Activated naive CD4-positive, alpha-beta T cell treated with anti-CD3 and anti-CD28 coated beads for 36 hours (primary cell): ENCODE results near the gene VOPP1. TPM values are rescaled to one million over a fixed set of nuclear protein-coding genes. Genes with fewer than 3 reads are reported as not detected.

Source experiments
- CTCF ChIA-PET: fragments of 350-600 bp; sonication (Branson Sonifier 250); formaldehyde crosslinking; loops from one replicate; lab custom pipeline; 2021; ENCODE audit warnings: antibody characterized with exemption; lab: Charles Lee
- DNase-seq: peaks from one replicate; pipeline ENCODE4 v3.0.0-alpha.2; 2020
- H3K27ac Mint-ChIP-seq: one replicate; pipeline ENCODE4 v1.8.0; 2021; ENCODE audit warnings: mild to moderate bottlenecking, mixed read lengths
- H3K27me3 Mint-ChIP-seq: one replicate; pipeline ENCODE4 v1.8.0; 2021; ENCODE audit warnings: low read depth, mixed read lengths
- H3K36me3 Mint-ChIP-seq: one replicate; pipeline ENCODE4 v1.8.0; 2021; ENCODE audit warnings: low read depth, mixed read lengths
- H3K4me1 Mint-ChIP-seq: one replicate; pipeline ENCODE4 v1.8.0; 2021; ENCODE audit warnings: low read depth, mixed read lengths
- H3K4me3 Mint-ChIP-seq: one replicate; pipeline ENCODE4 v1.8.0; 2021; ENCODE audit warnings: mild to moderate bottlenecking, moderate library complexity, mixed read lengths
- H3K9me3 Mint-ChIP-seq: one replicate; pipeline ENCODE4 v1.8.0; 2021; ENCODE audit warnings: mixed read lengths
- intact Hi-C: fragments of 100-400 bp; cut with micrococcal nuclease; formaldehyde crosslinking; loops from one replicate; pipeline ENCODE4 v1.15.1; 2023
- total RNA-seq, 2 experiments: library from RNA; stranded (reverse); gene quantifications; one replicate each; pipeline ENCODE4 v1.2.3, GENCODE V29; 2021

VOPP1 gene
- total RNA-seq, 2 experiments from 2014 or later: 100 to 102 TPM

DNA sequence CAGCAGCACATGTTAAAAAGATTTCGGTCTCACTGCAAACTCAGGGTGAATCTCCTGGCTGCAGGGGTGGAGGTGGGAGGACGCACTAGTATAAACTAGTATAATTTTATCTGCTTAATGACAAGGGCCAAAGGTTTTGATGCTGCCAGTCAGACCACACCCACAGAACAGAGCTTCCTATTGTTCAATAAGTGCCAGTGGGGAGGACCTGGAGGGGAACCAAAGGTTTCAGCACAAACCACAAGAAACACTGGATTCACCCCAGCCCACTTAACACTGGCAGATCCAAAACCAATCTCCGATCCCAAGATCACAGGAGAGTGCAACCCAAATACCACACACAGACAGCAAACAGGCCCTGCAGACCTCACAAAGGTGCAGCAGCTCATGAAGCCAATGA, 6.6 kb downstream of the VOPP1 start:
- DNase-seq: no peak

DNA sequence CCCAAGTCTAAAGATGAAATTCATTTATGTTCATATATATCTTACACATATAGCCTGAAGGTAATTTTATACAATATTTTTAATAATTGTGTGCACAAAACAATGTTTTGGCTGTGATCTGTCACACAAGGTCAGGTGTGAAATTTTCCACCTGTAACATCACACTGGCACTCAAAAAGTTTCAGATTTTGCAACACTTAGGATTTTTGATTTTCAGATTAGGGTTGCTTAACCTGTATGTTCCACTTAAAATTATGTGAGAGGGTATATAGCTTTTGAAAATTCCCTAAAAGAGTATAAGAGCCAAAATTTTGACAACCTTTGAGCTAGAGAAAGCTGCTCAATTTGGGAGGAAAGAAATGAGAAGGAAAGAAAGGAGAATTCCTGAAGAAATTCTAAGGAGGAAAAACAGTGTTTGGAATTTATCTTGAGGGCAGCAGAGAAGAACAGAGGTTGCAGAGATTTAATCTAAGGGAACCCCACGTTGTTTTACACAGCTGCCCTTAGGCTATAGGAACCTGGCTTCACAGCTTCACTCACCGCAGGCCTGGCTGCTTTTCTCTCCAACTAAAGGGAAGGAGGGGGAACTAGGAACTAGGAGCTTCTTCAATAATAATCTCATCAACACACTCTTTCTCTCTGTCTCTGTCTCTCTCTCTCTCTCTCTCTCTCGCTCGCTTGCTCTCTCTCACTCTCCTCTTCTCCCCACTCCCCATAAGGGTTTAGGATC, 8.5 kb downstream of the VOPP1 start:
- intact Hi-C loops: no loop called here
- CTCF ChIA-PET: interaction anchor here (0.7 to 1.4 kb wide), 2 partner anchors 30 to 189 kb away, joined by 3 read pairs; no protein-coding TSS in a partner anchor
- DNase-seq: no peak
- Mint-ChIP-seq H3K4me1 (peaks cover 82% of the 10 kb centered on the region), H3K27ac (no peak overlapping the region), H3K27me3 (no peaks in the 10 kb centered on the region), H3K9me3 (no peaks in the 10 kb centered on the region), H3K36me3 (peaks cover 35% of the 10 kb centered on the region), H3K4me3 (no peak overlapping the region)

More for the DNA sequence above, 6.6 kb downstream of the VOPP1 start:
- intact Hi-C loops: no loop called here
- Mint-ChIP-seq H3K9me3 (no peaks in the 10 kb centered on the region), H3K4me1 (peaks cover 82% of the 10 kb centered on the region), H3K27me3 (no peaks in the 10 kb centered on the region), H3K4me3 (no peak overlapping the region), H3K36me3 (peaks cover 30% of the 10 kb centered on the region), H3K27ac (peak overlapping the region; percentile 28)
- CTCF ChIA-PET: no interaction called here

DNA sequence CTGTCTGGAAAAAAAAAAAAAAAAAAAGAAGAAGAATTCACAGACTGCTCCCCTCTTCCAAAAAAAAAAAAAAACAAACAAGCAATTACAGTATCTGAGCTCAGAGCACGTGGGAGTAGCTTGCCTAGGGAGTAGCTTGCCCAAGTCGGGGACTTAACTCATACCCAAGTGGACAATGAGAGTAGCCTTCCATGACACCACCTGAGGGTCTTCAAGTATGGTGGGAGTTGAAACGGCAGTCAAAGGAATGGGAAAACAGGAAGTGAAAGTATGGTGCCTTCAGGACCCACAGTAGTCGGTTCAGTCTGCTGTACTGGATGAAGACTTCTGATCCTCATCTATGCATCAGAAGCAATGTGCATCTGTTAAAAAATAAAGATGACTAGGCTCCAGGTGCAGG, 10.6 kb downstream of the VOPP1 start:
- CTCF ChIA-PET: no interaction called here
- Mint-ChIP-seq H3K36me3 (peaks cover 26% of the 10 kb centered on the region), H3K27me3 (no peaks in the 10 kb centered on the region), H3K4me3 (no peak overlapping the region), H3K27ac (no peak overlapping the region), H3K4me1 (peaks cover 80% of the 10 kb centered on the region), H3K9me3 (no peaks in the 10 kb centered on the region)
- intact Hi-C loops: no loop called here
- no peak for DNase-seq

DNA sequence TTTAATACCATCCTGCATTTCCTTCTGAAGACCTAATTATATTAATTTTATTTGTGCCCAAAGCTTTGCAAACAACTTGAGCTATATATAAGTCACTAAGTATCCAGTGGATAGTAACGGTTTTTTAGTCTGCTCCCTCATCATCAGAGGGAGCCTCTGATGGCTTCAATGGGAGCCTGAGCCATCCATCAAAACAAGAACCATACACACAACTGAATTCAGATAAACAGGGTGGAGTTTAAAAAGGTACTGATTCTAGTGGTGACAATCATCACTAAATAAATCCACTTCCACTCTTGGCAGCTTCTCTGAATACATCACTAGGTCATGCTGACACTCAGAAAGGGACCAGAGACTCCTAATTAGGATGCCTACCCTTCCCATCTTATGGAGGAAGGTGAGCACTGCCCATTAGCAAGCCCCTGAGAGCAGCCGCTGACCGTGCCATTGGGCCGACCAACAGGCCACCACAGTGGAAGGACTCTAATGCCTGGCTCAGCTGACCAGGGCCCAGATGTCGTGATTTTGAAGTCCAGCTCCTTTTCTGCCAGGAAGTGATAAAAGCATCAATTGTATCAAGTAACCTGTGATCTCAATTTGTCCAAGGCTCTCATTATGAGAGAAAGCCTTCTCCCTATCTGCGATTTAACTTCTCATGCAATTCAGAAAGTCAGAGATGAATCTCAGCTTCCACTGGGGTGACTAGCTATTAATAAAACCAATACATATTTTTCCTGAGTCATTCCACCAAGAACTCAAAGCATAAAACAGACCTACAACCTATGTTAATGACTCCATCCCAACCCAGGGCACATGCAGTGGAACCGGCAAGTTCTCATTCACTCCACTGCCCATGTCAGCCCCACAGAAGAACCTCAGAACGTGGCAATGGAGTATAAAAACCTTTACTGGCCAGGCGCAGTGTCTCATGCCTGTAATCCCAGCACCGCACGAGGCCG, 13.1 kb downstream of the VOPP1 start:
- no peaks in the 10 kb centered on the region for H3K9me3 Mint-ChIP-seq
- CTCF ChIA-PET: interaction anchor here (1.1 to 1.7 kb wide), 2 partner anchors 9 to 24 kb away, joined by 3 to 7 read pairs; no protein-coding TSS in a partner anchor
- DNase-seq: no peak
- no peak overlapping the region for H3K4me3 Mint-ChIP-seq
- H3K27ac Mint-ChIP-seq: no peak overlapping the region
- peaks cover 82% of the 10 kb centered on the region for H3K4me1 Mint-ChIP-seq
- peaks cover 39% of the 10 kb centered on the region for H3K36me3 Mint-ChIP-seq
- intact Hi-C loops: no loop called here
- H3K27me3 Mint-ChIP-seq: no peaks in the 10 kb centered on the region

- Mint-ChIP-seq H3K4me1 (peaks cover 90% of the 10 kb centered on the region), H3K9me3 (no peaks in the 10 kb centered on the region), H3K27ac (peak overlapping the region; percentile 50), H3K27me3 (no peaks in the 10 kb centered on the region), H3K4me3 (no peak overlapping the region), H3K36me3 (peaks cover 45% of the 10 kb centered on the region)
- peak; percentile 39 for DNase-seq
- CTCF ChIA-PET: no interaction called here
- intact Hi-C loops: loop anchor here (2.0 kb wide), 1 partner anchor 41 kb away; no protein-coding TSS in a partner anchor
Observed at GRCh38 chr7:55557666-55558188, 14.6 kb downstream of the VOPP1 start.

DNA sequence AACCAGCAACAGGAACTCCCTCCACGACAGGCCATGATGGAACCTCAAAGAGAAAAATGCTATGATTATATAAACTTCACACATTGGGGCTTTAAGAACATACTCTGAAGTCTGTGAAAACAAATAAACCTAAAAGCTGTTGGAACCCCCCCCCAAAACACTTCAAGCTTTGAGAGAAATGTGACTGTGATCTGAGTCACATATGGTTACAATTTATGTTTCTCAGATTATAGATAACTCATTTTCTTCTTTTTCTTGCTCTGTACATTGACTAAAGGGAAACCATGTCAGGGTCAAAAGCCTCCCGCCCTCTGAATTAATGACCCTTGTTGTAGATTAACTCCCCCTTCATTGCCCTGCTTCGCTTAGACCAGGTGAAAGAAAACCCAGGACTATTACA, 15.8 kb downstream of the VOPP1 start:
- Mint-ChIP-seq H3K36me3 (peaks cover 44% of the 10 kb centered on the region), H3K4me3 (no peak overlapping the region), H3K27me3 (no peaks in the 10 kb centered on the region), H3K4me1 (peaks cover 91% of the 10 kb centered on the region), H3K27ac (peak overlapping the region; percentile 54), H3K9me3 (no peaks in the 10 kb centered on the region)
- DNase-seq: peak; percentile 37
- CTCF ChIA-PET: interaction anchor here (1.7 kb wide), 1 partner anchor 10 kb away, joined by 4 read pairs; no protein-coding TSS in a partner anchor
- intact Hi-C loops: loop anchor here (1.0 to 2.0 kb wide), 4 partner anchors 9 to 40 kb away; no protein-coding TSS in a partner anchor

GRCh38 chr7:55556031-55556430, 16.3 kb downstream of the VOPP1 start:
- CTCF ChIA-PET: interaction anchor here (1.7 kb wide), 1 partner anchor 10 kb away, joined by 4 read pairs; no protein-coding TSS in a partner anchor
- no peak for DNase-seq
- peaks cover 43% of the 10 kb centered on the region for H3K36me3 Mint-ChIP-seq
- intact Hi-C loops: loop anchor here (1.0 to 2.0 kb wide), 4 partner anchors 9 to 39 kb away; no protein-coding TSS in a partner anchor
- peak overlapping the region; percentile 54 for H3K27ac Mint-ChIP-seq
- H3K4me1 Mint-ChIP-seq: peaks cover 93% of the 10 kb centered on the region
- H3K4me3 Mint-ChIP-seq: no peak overlapping the region
- H3K27me3 Mint-ChIP-seq: no peaks in the 10 kb centered on the region
- H3K9me3 Mint-ChIP-seq: no peaks in the 10 kb centered on the region

GRCh38 chr7:55555160-55555559, 17.1 kb downstream of the VOPP1 start:
- intact Hi-C loops: no loop called here
- Mint-ChIP-seq H3K4me3 (no peak overlapping the region), H3K4me1 (peaks cover 92% of the 10 kb centered on the region), H3K27ac (no peak overlapping the region), H3K9me3 (no peaks in the 10 kb centered on the region), H3K27me3 (no peaks in the 10 kb centered on the region), H3K36me3 (peaks cover 35% of the 10 kb centered on the region)
- CTCF ChIA-PET: interaction anchor here (1.7 kb wide), 1 partner anchor 9 kb away, joined by 4 read pairs; no protein-coding TSS in a partner anchor
- no peak for DNase-seq

DNA sequence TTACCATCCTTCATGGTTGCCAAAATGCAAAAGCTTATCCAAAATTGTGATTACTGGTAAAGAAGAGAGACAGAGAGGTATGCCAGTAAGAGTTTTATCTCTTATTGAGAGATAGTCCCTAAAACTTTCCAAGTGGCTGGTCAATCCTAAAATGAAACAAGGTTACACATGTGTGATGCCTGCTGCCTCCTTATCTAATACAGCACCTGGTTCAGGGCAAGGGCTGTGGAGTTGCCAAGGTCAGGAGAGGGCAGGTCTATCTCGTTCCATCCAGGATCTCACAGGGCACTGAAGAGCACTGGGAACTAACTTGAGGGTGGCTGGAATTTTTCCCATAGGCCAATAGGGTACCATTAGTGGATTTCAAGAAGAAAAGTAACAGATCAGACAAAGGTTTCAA, 18.3 kb downstream of the VOPP1 start:
- Mint-ChIP-seq H3K4me3 (no peak overlapping the region), H3K27me3 (no peaks in the 10 kb centered on the region), H3K36me3 (peaks cover 32% of the 10 kb centered on the region), H3K27ac (no peak overlapping the region), H3K9me3 (no peaks in the 10 kb centered on the region), H3K4me1 (peaks cover 92% of the 10 kb centered on the region)
- intact Hi-C loops: no loop called here
- no peak for DNase-seq
- CTCF ChIA-PET: no interaction called here

DNA sequence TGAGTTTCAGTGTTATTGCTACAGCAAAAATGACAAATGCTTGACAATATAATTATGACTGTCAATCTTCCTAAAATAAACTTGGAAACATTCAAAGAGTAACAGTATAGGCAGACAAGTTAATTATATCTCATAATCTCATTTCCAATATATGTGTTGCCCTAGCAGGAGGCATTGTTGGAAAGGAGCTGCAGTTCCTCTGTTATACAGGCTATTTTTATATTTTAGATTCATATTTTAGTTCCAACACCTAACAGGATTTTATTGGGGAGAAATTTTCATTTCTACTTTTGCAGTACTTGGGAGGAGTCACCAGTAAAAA, 19.3 kb downstream of the VOPP1 start:
- CTCF ChIA-PET: interaction anchor here (0.9 to 1.3 kb wide), 3 partner anchors 15 to 40 kb away, joined by 3 to 4 read pairs (median 3); no protein-coding TSS in a partner anchor
- Mint-ChIP-seq H3K27ac (no peak overlapping the region), H3K27me3 (no peaks in the 10 kb centered on the region), H3K36me3 (peaks cover 34% of the 10 kb centered on the region), H3K4me3 (no peak overlapping the region), H3K9me3 (no peaks in the 10 kb centered on the region), H3K4me1 (peaks cover 94% of the 10 kb centered on the region)
- intact Hi-C loops: no loop called here
- no peak for DNase-seq

DNA sequence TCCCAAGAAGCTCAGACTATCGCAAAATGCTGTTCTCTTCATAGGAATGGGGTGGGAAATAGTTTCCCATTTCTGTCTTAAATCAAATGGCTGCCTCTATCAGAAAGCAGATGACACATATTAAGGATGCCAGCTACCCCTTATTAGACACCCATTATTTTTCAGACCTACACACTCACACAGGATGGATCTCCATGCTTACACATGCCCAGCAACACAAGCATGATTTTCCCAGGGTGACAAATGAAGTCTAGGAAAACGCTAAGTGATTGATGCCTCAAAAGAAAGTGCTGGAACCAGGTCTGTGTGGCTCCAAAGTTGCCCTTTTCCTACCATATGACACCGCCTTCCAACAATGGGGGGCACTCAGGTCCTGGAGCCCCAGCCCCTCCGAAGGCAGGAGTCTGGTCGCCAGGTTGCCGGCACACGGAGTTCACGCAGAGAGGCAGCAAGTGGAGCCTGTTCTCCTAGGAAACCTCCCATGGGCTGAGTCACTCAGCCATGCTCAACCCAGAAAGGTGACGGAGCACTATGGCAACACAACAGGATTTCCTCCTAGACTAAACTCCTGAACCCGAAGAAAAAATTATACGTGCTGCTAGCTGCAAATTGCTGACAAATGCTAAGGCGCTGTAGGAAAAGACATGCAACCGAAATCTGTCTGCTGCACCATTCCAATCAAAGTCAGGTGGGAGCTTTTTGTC, 19.8 kb downstream of the VOPP1 start:
- intact Hi-C loops: no loop called here
- Mint-ChIP-seq H3K36me3 (peaks cover 34% of the 10 kb centered on the region), H3K4me1 (peaks cover 94% of the 10 kb centered on the region), H3K27me3 (no peaks in the 10 kb centered on the region), H3K9me3 (no peaks in the 10 kb centered on the region), H3K4me3 (no peak overlapping the region), H3K27ac (no peak overlapping the region)
- DNase-seq: no peak
- CTCF ChIA-PET: interaction anchor here (0.9 to 1.3 kb wide), 3 partner anchors 15 to 41 kb away, joined by 3 to 4 read pairs (median 3); no protein-coding TSS in a partner anchor
